HG03432 (cell line): ENCODE data around the gene GNMT.
"Not testable (repeated sequence)": the region's sequence is repeated elsewhere in the genome, so short reads cannot be mapped to it uniquely, and the experiment has no call there.

Experiments used
- ATAC-seq: cut with Tn5 transposase; IDR thresholded peaks from one replicate; pipeline ENCODE4 v1.9.1; 2021; ENCODE audit warnings: mild to moderate bottlenecking, moderate library complexity; ENCODE audit not compliant: unreplicated experiment

GNMT gene

DNA sequence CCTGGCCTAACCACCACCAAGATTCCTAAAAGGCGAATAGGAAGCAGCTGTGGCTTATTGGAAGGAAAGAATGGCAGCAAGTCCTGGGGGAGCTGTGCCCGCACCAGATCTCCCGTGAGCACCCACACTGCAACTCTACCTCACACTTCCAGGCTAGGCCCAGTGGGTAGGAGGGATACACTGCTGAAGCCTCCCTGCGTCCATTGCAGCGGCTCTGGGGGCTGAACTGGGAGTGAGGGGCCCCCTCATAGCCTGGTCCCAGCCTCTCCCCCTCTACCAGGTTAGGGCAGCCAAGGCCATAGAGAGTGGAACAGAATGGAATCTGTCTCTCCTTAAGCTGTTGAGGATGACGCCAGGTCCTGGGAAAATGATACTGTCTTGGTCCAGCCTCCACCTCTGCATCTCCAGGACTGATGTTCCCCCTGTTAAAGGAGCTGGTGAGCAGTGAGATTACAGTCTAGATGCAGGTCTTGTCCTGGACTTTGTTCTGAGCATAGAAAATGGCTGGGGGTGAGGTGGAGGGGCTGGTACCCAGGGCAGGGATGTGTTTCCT lies 20.0 kb upstream of the GNMT start:
- ATAC-seq: no peak

DNA sequence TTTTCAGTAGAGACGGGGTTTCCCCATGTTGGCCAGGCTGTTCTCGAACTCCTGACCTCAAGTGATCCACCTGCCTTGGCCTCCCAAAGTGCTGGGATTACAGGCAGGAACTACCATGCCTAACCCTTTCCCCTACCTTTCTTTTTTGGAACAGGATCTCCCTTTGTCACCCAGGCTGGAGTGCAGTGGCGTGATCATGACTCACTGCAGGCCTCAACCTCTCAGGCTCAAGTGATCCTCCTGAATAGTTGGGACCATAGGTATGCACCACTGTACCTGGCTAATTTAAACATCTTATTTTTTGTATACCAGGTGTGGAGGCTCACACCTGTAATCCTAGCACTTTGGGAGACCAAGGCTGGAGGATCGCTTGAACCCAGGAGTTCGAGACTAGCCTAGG lies 19.2 kb upstream of the GNMT start:
- not testable (repeated sequence) for ATAC-seq

DNA sequence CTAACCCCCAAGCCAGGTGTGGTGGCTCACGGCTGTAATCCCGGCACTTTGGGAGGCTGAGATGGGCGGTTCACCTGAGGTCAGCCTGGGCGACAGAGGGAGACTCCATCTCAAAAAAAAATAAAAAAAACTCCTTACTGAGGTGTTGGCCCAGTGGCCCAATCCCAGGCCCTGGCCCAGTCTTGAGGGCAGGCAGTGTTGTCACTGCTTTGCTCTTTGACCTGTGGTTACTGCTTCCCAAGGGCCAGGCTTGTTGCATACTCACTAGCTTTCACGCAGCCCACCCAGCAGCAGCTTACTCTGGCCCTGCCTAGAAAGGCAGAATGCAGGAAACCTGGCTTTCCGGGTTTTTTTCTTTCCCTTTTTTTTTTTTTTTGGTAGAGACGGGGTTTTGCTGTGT lies 18.1 kb upstream of the GNMT start:
- no peak for ATAC-seq

DNA sequence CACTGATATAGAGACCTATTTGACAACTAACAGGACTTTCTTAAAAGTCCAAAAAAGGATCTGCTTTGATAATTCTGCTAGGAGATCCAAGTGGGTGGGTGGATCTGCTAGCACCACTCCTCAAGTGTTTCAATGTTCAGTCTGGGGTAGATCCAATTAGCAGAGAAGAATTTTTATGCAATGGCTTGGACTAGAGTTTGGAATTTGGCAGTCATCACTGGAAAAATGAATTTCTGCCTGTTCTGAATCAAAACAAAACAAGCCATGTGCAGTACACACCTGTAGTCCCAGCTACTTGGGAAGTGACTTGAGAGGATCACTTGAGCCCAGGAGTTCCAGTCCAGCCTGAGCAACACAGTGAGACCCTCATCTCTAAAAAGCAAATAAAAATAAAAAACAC lies 12.6 kb upstream of the GNMT start:
- no peak for ATAC-seq

DNA sequence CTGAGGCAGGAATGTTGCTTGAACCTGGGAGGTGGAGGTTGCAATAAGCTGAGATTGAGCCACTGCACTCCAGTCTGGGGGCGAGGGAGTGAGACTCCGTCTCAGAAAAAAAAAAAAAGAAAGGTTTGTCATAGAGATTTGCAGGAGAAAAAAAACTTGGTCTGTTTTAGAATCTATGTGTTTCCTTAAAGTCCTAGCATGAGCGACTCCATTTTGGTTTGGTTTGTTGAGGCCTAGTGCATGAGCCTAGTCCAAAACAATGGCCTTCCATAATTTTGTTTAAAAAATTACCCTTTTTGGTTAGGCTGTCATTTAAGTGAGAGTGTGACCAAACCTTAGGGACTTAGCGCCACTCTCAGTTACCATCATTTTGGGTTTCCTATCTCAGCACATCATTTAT lies 8.2 kb upstream of the GNMT start:
- ATAC-seq: no peak

DNA sequence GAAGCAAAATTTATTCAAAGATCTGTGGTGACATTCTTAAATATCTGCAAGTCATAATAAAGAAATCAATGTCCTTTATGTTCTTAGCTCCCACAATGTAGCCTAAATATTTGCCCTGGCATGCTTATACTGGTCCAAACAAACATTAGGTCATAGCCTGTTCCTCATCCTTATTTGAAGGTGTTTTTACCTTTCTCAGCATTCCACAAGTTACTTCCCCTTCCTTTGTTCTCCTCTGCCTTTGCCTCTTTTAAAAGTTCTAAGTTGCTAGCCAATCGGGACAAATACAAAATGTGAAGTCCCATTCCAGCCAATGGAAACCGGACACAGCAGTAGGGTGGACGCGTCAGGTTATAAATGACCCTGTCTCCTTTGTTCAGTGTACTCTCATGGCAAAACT lies 6.1 kb upstream of the GNMT start:
- ATAC-seq: not testable (repeated sequence)

DNA sequence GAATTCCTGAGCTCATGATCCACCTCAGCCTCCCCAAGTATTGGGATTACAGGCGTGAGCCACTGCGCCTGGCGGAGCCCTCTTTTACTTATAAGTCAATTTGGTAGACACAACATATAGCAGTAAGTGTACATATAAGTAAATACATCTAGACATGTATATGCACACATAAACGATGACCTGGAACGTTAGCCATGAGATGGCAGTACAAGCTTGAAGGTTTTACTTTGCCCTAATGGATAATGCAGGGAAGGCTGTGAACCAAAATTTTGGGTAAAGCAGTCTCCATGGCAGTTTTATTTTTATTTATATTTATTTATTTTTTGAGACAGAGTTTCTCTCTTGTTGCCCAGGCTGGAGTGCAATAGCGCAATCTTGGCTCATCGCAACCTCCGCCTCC lies 2.4 kb upstream of the GNMT start:
- no peak for ATAC-seq

DNA sequence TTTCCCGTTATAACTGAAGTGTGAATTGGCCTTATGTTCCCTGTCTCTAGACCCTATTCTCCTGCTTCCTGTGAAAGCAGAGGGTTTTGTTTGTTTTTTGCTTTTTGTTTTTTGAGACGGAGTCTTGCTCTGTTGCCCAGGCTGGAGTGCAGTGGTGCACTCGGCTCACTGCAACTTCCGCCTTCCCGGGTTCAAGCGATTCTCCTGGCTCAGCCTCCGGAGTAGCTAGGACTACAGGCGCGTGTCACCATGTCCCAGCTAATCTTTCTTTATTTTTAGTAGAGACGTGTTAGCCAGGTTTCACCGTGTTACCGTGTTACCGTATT lies 674 bp upstream of the GNMT start:
- ATAC-seq: no peak

DNA sequence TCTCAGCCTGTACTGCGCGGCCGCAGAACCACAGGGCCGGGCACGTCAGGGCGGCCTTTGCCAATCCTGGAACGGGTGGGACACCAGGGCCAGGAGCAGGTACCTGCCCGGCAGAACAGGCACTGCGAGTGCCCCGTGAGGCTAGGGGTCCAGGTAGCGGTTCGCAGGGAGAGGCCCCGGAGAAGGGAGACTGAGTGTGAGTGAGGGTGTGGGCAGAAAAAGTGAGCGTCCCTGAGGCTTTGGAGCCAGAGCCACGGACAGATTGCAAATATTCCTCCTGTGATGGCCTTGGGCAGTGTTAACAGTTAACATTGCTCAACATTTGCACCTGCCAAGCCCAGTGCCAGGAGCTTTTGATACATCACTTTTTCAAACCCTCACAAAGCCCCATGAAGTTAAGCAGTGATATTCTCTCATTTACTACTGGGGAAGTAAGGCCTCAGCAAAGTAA lies 491 bp downstream of the GNMT start:
- no peak for ATAC-seq

DNA sequence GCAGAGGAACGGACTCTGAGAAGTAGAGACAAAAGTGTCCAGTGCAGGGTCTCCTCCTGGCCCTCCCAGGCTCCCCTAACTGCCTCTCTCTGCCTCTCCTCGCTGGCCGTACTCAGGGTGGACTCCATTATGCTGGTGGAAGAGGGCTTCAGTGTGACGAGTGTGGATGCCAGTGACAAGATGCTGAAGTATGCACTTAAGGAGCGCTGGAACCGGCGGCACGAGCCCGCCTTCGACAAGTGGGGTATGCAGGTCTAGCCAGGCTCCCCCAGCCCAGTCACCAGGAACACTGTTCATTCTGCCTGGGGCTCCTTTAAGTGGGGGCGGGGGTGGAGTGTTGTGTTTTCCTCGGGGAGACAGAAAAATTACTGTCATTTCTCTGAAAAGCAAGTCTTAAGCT lies 1.5 kb downstream of the GNMT start:
- ATAC-seq: no peak

DNA sequence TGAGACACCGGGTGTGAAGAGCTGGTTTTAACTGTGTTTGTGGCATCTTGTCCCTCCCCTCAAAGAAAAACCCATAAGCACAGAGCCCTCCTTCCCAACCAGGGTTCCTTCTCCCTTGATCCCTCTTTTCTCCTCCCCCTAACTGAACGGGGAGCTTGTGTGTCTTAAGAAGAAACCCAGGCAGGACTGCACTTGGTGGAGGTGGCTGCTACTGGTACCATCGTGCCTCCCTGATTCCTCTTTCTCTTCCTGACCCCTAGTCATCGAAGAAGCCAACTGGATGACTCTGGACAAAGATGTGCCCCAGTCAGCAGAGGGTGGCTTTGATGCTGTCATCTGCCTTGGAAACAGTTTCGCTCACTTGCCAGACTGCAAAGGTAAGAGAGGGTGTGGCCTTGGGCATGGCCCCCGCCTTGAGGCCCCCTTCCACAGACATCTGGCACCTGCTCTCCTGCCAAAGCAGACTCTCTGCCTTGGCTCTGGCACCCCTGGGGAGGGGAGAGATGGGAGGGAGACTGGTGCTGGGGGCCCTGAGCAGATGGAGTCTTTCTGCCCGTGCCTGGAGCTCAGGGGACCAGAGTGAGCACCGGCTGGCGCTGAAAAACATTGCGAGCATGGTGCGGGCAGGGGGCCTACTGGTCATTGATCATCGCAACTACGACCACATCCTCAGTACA lies 2.1 kb downstream of the GNMT start:
- no peak for ATAC-seq

DNA sequence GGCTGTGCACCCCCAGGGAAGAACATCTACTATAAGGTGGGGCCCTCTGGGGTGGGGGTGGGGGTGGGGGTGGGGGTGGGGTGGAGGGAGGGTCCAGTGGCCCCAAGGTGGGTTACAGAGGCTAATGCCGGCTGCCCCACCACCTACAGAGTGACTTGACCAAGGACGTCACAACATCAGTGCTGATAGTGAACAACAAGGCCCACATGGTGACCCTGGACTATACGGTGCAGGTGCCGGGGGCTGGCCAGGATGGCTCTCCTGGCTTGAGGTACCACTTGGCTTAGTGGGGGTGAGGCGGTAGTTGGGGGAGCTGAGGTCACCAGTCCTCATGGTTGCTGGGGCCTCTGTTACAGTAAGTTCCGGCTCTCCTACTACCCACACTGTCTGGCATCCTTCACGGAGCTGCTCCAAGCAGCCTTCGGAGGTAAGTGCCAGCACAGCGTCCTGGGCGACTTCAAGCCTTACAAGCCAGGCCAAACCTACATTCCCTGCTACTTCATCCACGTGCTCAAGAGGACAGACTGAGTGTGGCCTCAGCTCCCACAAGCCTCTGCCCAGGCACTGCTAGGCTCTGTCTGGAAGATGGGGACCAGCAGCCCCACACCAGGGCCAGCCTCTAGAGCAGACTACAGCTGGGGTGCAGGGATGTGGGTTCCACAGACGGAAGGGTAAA lies 2.8 kb downstream of the GNMT start:
- ATAC-seq: no peak

DNA sequence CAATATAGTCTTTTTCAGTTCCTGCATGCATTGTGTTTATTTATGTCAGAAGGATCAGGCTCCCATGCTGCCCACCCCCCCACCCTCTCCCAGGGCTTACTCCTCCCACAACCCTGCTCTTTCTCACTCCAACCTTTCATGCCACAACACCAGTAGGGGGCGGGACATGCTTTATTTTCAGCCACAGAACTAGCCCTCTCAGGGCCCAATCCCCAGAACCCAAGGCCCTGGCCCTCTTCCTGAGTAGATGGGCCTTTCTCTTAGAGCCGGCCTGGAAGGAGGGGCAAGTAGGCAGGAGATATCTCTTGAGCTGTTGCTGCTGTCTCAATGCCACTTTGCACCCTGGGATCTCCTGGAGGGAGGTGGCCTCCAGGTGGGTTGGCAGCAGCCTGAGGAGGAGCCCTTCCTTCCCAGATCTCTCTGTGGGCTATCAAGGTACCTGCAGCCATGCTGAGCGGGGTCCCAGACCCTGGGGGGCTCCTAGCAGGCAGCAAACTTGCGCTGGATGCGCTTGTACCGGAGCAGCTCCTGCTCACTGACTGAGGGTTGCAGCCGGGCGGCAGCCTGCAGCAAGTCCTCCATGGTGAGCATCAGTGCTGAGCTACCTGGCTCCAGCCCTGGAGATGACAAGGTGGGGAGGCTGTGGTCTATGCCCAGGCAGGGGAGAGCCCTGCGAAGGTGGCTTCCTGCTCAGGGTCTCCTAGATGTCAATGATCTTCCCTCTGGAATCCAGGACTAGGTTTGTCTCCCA lies 3.5 kb downstream of the GNMT start:
- ATAC-seq: no peak

DNA sequence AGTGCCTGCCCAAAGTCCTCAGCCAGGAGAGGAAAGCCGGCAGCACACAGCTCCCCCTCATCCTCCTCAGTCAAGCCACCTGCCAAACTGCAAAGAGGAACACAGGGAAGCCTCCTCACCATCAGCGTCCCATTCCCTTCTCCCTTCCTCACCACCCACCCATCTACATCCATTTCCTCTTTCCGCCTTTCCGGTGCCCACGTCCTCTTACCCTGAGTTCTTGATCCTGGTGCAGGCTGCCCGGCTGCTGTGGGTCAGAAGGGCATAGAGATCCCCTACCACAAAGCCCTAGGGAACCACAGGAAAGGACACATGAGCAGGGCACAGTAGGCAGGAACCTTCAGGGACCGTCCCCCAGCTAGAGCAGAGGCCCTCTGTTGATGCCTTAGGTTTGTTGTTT lies 6.0 kb downstream of the GNMT start:
- ATAC-seq: no peak

DNA sequence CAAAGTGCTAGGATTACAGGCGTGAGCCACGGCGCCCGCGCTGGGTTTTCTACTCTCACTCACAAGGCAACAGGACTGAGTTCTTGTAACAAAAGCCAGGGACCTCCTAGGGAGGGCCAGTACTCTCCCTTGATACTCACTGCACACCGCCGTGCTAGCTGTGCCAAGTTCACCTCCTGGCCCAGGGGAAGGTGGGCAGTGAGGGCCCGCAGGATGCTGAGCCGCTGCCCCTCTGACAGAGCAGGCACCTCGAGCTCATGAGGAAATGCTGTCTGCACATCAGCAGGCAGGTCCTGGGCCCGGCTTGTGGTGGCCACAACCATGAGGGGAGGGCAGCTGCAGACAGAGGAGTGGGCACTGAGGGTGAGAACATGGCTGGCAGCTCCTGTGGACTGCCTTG lies 6.7 kb downstream of the GNMT start:
- ATAC-seq: no peak

DNA sequence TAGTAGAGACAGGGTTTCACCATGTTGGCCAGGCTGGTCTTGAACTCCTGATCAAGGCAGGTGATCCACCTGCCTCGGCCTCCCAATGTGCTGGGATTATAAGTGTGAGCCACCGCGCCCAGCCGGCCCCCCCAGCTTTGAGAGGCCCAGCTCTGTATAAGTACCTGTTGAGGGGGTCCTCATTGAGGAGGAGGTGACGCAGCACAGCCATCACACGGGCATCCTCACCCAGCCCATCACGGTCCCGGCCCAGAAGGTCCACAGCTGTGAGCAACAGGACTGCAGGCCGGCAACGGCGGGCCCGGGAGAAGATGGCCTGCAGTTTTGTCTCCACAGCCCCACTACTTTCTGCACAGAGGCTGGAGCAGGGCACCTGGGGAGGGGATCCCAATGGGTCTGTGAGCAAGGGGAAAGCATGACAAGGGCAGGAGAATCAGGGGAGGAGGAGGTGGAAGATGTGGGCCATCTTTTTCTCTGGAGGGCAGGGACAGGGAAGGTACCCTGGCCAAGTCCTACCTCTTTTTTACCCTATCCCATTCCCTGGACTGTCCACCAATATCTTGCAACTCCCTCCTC lies 7.7 kb downstream of the GNMT start:
- no peak for ATAC-seq

DNA sequence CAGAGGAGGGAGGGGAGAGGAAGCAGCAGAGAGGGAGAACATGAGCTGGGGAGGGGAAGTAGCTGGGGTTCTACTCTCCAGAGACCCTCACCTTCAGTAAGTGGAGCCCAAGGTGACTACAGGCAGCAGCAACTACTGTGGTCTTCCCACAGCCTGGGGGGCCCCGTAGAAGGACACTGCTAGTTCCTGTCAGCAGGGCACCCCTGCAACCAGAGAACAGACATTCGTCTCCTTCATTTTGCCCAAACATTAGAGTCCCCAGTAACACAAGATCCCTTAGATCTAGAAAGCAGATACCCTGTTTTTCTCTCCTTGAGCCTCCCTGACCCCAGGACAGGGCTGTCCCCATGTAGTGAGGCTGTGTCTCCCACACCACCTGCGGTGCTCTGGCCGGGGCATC lies 8.2 kb downstream of the GNMT start:
- no peak for ATAC-seq

DNA sequence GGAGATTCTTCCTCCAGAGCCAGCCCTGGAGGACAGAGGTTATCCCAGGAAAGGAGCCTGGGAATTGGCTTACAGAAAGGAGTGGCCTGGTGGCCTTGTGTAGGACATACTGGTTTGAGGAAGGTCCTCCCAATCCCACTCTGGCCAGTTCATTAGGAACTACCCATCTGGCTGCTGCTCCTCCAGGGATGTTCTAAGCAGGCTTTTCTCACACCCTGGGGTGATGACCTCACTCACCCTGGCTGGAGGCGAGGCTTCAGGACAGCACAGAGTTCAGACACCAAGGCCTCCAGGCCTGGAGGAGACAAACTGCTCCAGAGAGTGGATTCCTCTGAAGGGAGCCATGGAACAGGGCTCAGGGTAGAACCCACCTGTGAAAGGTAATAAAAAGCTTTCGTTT lies 8.9 kb downstream of the GNMT start:
- ATAC-seq: no peak

DNA sequence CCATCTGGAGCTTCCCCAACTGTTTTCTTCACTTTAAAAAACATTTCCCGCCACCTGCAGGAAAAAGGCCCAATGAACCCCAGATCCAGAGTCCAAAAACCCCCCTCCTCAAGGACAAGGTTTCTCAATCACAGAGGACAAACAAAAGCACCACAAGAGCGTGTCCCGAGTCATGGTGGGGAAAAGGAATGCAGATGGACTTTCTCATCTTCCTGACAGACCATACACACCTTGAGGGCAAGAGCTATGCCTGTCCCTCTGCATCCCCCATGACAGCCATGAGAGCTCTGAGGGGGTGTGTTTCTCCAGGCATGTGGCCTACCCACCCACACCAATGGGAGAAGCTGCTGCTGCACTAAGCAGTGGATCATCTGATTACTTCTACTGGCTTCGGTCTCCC lies 9.4 kb downstream of the GNMT start:
- no peak for ATAC-seq

DNA sequence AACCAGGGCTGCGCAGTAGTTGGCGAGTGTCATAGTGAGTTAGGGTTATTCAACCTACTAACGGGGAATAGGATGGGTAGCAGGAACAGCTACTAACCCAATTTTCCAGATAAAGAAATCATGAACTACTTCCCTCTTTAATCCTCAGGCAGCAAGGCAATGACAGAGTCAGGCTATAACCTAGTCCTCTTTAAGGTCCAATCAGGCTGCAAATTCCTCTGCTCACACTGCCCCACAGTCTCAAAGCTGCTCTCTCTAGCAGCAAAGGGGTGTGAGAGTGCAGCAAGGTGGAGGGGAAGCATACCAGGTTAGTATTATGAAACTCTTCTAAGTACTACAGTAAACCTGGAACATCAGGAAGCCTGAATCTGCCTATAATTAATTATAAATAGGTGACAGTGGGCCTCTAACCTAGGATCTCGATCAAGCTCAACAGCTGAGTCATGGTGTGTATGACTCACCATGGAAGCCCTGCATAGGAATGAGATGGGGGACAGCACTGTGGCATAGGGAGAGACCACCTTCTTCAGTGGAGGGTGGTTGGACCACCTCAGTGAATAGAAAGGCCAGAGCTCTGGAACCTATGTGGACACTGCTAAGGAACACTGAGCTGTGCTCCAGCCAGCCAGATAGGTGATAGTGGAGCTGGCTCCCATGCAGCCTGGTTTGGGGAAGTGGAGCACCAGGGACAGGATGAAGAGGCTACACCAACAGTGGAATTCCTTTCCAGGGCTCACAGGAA lies 10.5 kb downstream of the GNMT start:
- no peak for ATAC-seq

DNA sequence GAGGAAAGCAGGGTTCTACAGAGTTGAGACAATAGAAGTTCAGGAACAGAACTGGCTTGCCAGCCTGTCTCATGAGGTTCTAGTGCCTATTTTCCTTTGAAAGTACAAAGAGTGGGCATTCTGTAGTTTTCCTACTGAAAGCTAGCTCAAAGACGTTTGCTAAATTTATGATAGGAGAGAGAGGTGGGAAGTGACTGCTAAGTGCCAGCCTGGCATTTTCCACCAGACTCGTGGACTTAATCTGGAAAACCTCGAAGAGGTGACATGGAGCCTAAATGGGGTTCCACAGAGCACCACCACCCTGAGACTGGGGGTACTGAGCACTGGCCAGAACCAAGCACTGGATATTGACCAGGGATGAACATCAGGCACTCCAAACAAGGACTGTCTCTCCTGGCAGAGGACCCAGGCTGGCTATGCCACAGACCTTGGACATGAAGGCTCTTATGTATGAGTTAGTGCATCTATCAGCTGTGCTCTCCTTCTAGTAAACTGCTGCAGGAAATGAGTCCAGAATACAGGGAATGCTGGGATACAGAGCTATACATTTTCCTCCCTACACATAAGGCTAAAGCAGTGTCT lies 11.3 kb downstream of the GNMT start:
- no peak for ATAC-seq
